CD14-positive monocyte (primary cell): Measurements from ENCODE around the gene ORAI3. TPM values are rescaled to one million over a fixed set of nuclear protein-coding genes. Genes with fewer than 3 reads are reported as not detected.
A peak's percentile ranks its signal among the peaks of the same experiment; 100 is the strongest.

Source experiments
- DNase-seq, 3 donors: peaks; one replicate each; pipeline ENCODE4 v3.0.0-alpha.2; 2011 to 2022
- H2AFZ ChIP-seq: 2 replicates; pipeline ENCODE4 v1.6.0; 2012; ENCODE audit warnings: mild to moderate bottlenecking, low read depth, low read length, inconsistent platforms; ENCODE audit not compliant: insufficient read depth, poor library complexity, severe bottlenecking
- H3K27ac ChIP-seq, 2 donors: 1 replicate in 1 of 2; 2 replicates in 1 of 2; pipeline ENCODE4 v1.5.1; 2012 to 2013; ENCODE audit warnings: low read length in 2 of 2, control low read depth in 1 of 2, inconsistent platforms in 1 of 2, low read depth in 1 of 2, mild to moderate bottlenecking in 1 of 2
- H3K27me3 ChIP-seq, 2 donors: one replicate each; pipeline versions ENCODE4 v1.6.0 to v1.6.1; 2011 to 2013; ENCODE audit warnings: low read length in 2 of 2; ENCODE audit not compliant: control insufficient read depth in 2 of 2, insufficient read depth in 2 of 2
- H3K36me3 ChIP-seq, 2 donors: replicated peaks in 1 of 2; 1 replicate in 1 of 2; 2 replicates in 1 of 2; pipeline versions ENCODE4 v1.5.1 to v1.6.1; 2012 to 2013; ENCODE audit warnings: low read length in 2 of 2, control low read depth in 1 of 2, inconsistent platforms in 1 of 2, mild to moderate bottlenecking in 1 of 2; ENCODE audit not compliant: insufficient read depth in 2 of 2, control insufficient read depth in 1 of 2
- H3K4me1 ChIP-seq, 2 donors: 1 replicate in 1 of 2; 2 replicates in 1 of 2; pipeline versions ENCODE4 v1.5.1 to v1.6.1; 2012 to 2013; ENCODE audit warnings: low read length in 2 of 2, control low read depth in 1 of 2, inconsistent platforms in 1 of 2, mild to moderate bottlenecking in 1 of 2, moderate library complexity in 1 of 2; ENCODE audit not compliant: insufficient read depth in 2 of 2, control insufficient read depth in 1 of 2
- H3K4me2 ChIP-seq: replicated peaks from 2 replicates; pipeline ENCODE3; 2012; ENCODE audit warnings: low read length, moderate library complexity, mild to moderate bottlenecking; ENCODE audit not compliant: poor library complexity, severe bottlenecking; ENCODE audit errors: extremely low read depth
- H3K4me3 ChIP-seq, 3 experiments: fragments of 200-600 bp in 1 of 3; sonication (generic) in 1 of 3; replicated peaks in 1 of 3; 1 replicate in 2 of 3; 2 replicates in 1 of 3; pipeline ENCODE4 v1.5.1; 2011 to 2013; ENCODE audit warnings: low read length in 3 of 3, mild to moderate bottlenecking in 3 of 3, control low read depth in 2 of 3, low read depth in 2 of 3, inconsistent platforms in 1 of 3, moderate library complexity in 1 of 3
- H3K79me2 ChIP-seq: 2 replicates; pipeline ENCODE4 v1.6.0; 2012; ENCODE audit warnings: mild to moderate bottlenecking, control low read depth, inconsistent platforms, low read length, moderate library complexity; ENCODE audit not compliant: insufficient read depth
- H3K9ac ChIP-seq: 2 replicates; pipeline ENCODE4 v1.6.0; 2017; ENCODE audit warnings: low read length, mild to moderate bottlenecking; ENCODE audit not compliant: insufficient read depth, poor library complexity, severe bottlenecking
- H3K9me3 ChIP-seq, 2 donors: replicated peaks in 1 of 2; 1 replicate in 1 of 2; 2 replicates in 1 of 2; pipeline versions ENCODE4 v1.5.1 to v1.6.1; 2012 to 2013; ENCODE audit warnings: low read length in 2 of 2, control low read depth in 1 of 2; ENCODE audit not compliant: control insufficient read depth in 1 of 2, insufficient read depth in 1 of 2
- H4K20me1 ChIP-seq: 2 replicates; pipeline ENCODE4 v1.6.0; 2012; ENCODE audit warnings: mild to moderate bottlenecking, low read length, control low read depth, moderate library complexity; ENCODE audit not compliant: insufficient read depth
- H3K27ac Mint-ChIP-seq, 7 donors: one replicate each; pipeline ENCODE4 v1.8.0; 2020; ENCODE audit warnings: mild to moderate bottlenecking in 7 of 7, mixed read lengths in 7 of 7, moderate library complexity in 6 of 7, inconsistent platforms in 2 of 7
- H3K27me3 Mint-ChIP-seq, 3 donors: one replicate each; pipeline ENCODE4 v1.8.0; 2021 to 2022; ENCODE audit warnings: low read depth in 3 of 3, mild to moderate bottlenecking in 3 of 3, mixed read lengths in 3 of 3, moderate library complexity in 3 of 3, inconsistent platforms in 1 of 3
- H3K36me3 Mint-ChIP-seq, 2 donors: one replicate each; pipeline ENCODE4 v1.8.0; 2020; ENCODE audit warnings: mixed read lengths in 2 of 2, inconsistent platforms in 1 of 2, mild to moderate bottlenecking in 1 of 2
- H3K4me1 Mint-ChIP-seq: one replicate; pipeline ENCODE4 v1.8.0; 2020; ENCODE audit warnings: mild to moderate bottlenecking, mixed read lengths
- H3K4me3 Mint-ChIP-seq, 2 donors: one replicate each; pipeline ENCODE4 v1.8.0; 2020; ENCODE audit warnings: mild to moderate bottlenecking in 2 of 2, mixed read lengths in 2 of 2, moderate library complexity in 1 of 2
- H3K9me3 Mint-ChIP-seq, 7 donors: one replicate each; pipeline ENCODE4 v1.8.0; 2020 to 2022; ENCODE audit warnings: mixed read lengths in 7 of 7, mild to moderate bottlenecking in 6 of 7, moderate library complexity in 6 of 7, inconsistent platforms in 2 of 7
- WGBS: methylation state at CpG from one replicate; pipeline ENCODE4 v1.1.5; 2013; ENCODE audit warnings: missing lambda C conversion rate; ENCODE audit not compliant: insufficient coverage; 5-methylcytosine and 5-hydroxymethylcytosine counted together
- intact Hi-C, 2 donors: fragments of 100-400 bp; cut with micrococcal nuclease; formaldehyde crosslinking; loops; one replicate each; pipeline versions ENCODE4 v1.15.0 to v1.15.1; 2023
- polyA plus RNA-seq, 3 donors: library from polyadenylated mRNA; depleted of rRNA in 1 of 3; unstranded in 2 of 3; stranded (reverse) in 1 of 3; fragments of 300-500 nt in 2 of 3; fragments of >200 nt in 1 of 3; fragmentation: Illumina TruSeq in 2 of 3; gene quantifications; 1 replicate in 2 of 3; 2 replicates in 1 of 3; pipeline ENCODE4 v1.2.3, GENCODE V29; 2012 to 2021
- TF ChIP-seq, protein P1 (sequence below): fragments of 200-600 bp; IDR thresholded peaks from one replicate; pipeline ENCODE4 v1.8.0; 2022; ENCODE audit warnings: antibody characterized with exemption, mild to moderate bottlenecking

ORAI3 gene
- polyA plus RNA-seq, 3 donors: 34.3 to 80.3 (median 76.8) TPM

DNA sequence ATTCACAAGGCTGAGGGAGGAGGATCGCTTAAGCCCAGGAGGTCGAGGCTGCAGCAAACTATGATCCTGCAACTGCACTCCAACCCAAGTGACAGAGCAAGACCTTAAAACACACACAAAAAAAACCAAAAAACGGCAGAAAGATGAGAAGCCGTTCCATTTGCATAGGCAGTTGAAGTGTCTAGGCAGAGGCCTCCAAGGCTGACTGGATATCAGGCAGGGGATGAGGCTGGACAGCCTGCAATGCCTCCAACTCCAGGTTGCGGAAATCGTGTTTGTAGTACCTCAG, 27.5 kb upstream of the ORAI3 start:
- peak overlapping the region; percentile 80 for H3K4me2 ChIP-seq
- peaks cover 0 to under 1% (median 0%) of the 10 kb centered on the region in 3 donors for H3K27me3 Mint-ChIP-seq
- DNase-seq: no peak
- 4% methylated on average over 3 of the region's 6 CpGs for WGBS
- peaks cover 29% of the 10 kb centered on the region for H3K4me1 Mint-ChIP-seq
- intact Hi-C loops: loop anchor here (1.0 to 10.0 kb wide), 5 partner anchors 77 to 267 kb away; partner anchors contain the start of genes CFAP119 (in 1 of the 2), FBRS (in 1 of the 2), PRR14 (in 1 of the 2) and RNF40 (in 1 of the 2)
- peak overlapping the region; percentile 43 to 85 (median 60) for H3K4me3 ChIP-seq
- H3K27ac ChIP-seq: peak overlapping the region in 1 of 2 donors; percentile 61
- H2AFZ ChIP-seq: peak overlapping the region; percentile 83
- H3K9me3 ChIP-seq: peaks cover 0 to 5% of the 10 kb centered on the region in 2 donors
- H3K9ac ChIP-seq: no peak overlapping the region
- H3K4me1 ChIP-seq: peaks cover 12 to 25% of the 10 kb centered on the region in 2 donors
- peaks cover 4 to 9% (median 6%) of the 10 kb centered on the region in 7 donors for H3K9me3 Mint-ChIP-seq
- peak overlapping the region in 6 of 7 donors; percentile 96 to 100 (median 100) for H3K27ac Mint-ChIP-seq
- peaks cover 3 to 7% of the 10 kb centered on the region in 2 donors for H3K36me3 ChIP-seq
- H3K27me3 ChIP-seq: no peaks in the 10 kb centered on the region
- no peaks in the 10 kb centered on the region for H3K79me2 ChIP-seq
- no peaks in the 10 kb centered on the region for H4K20me1 ChIP-seq
- peak overlapping the region; percentile 94 to 100 for H3K4me3 Mint-ChIP-seq
- TF ChIP-seq, protein P1, sequence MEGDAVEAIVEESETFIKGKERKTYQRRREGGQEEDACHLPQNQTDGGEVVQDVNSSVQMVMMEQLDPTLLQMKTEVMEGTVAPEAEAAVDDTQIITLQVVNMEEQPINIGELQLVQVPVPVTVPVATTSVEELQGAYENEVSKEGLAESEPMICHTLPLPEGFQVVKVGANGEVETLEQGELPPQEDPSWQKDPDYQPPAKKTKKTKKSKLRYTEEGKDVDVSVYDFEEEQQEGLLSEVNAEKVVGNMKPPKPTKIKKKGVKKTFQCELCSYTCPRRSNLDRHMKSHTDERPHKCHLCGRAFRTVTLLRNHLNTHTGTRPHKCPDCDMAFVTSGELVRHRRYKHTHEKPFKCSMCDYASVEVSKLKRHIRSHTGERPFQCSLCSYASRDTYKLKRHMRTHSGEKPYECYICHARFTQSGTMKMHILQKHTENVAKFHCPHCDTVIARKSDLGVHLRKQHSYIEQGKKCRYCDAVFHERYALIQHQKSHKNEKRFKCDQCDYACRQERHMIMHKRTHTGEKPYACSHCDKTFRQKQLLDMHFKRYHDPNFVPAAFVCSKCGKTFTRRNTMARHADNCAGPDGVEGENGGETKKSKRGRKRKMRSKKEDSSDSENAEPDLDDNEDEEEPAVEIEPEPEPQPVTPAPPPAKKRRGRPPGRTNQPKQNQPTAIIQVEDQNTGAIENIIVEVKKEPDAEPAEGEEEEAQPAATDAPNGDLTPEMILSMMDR: no peak
- H3K36me3 Mint-ChIP-seq: peaks cover 4 to 7% of the 10 kb centered on the region in 2 donors

DNA sequence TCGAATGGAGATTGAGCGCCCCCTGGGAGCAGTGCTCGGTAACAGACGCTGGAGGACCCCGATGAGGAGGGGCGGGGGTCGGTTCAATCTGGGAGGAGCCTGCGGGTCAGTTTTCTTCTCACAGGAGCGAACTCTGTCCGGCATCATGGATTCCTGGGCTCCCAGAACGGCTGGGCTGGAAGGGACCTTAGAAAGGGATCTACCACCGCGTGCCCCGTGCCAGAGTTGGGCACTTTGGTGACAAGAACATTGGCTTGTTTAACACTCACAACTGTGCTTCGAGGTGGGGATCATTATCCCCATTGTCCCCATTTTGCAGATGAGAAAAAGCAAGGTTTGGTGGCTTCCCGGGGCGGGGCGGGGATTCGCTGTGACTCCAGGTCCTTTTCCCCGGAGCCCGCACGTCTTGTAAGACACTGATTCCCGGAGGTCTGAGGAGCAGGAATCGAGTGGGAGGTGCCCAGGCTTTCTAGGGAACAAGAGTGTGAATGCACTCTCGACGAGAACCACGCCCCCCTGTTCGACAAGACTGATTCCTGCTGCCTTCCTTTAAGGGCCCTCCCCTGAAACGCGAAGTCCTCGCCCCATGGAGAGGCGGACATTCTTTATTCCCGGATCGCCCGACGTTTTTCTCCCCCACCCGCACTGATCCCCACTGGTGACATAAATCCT, 27.0 kb upstream of the ORAI3 start:
- Mint-ChIP-seq H3K9me3 (peaks cover 4 to 9% (median 6%) of the 10 kb centered on the region in 7 donors), H3K27ac (peak overlapping the region; percentile 96 to 100 (median 100)), H3K36me3 (peaks cover 8 to 11% of the 10 kb centered on the region in 2 donors), H3K4me1 (peaks cover 29% of the 10 kb centered on the region), H3K27me3 (no peaks in the 10 kb centered on the region), H3K4me3 (peak overlapping the region; percentile 94 to 100)
- peaks cover 12 to 25% of the 10 kb centered on the region in 2 donors for H3K4me1 ChIP-seq
- H3K4me3 ChIP-seq: peak overlapping the region; percentile 43 to 85 (median 60)
- H3K4me2 ChIP-seq: peak overlapping the region; percentile 80
- no peaks in the 10 kb centered on the region for H3K27me3 ChIP-seq
- H3K36me3 ChIP-seq: peaks cover 7 to 12% of the 10 kb centered on the region in 2 donors
- H3K9ac ChIP-seq: peak overlapping the region; percentile 44
- H3K79me2 ChIP-seq: no peaks in the 10 kb centered on the region
- peak overlapping the region; percentile 61 to 93 for H3K27ac ChIP-seq
- peaks cover 0 to 5% of the 10 kb centered on the region in 2 donors for H3K9me3 ChIP-seq
- WGBS: under 1% methylated on average over 36 of the region's 37 CpGs
- peak overlapping the region; percentile 83 for H2AFZ ChIP-seq
- TF ChIP-seq, protein P1: peak; percentile 97
- DNase-seq: peak; percentile 79 to 84 (median 80)
- H4K20me1 ChIP-seq: no peaks in the 10 kb centered on the region
- intact Hi-C loops: loop anchor here (1.0 to 10.0 kb wide), 7 partner anchors 25 to 267 kb away; partner anchors contain the start of genes CTF1 (in 2 of the 2), CFAP119 (in 1 of the 2), FBRS (in 1 of the 2) and PRR14 (in 1 of the 2)
